Measurements from ENCODE around the gene RCVRN. TPM values are rescaled to one million over a fixed set of nuclear protein-coding genes. Genes with fewer than 3 reads are reported as not detected.

The RCVRN gene
- polyA plus RNA-seq, 1 of the 3 experiments (the other 2 are of a cell fraction) = not detected

GRCh38 chr17:9895923-9896322, 9.1 kb downstream of the RCVRN start:
- Histone ChIP-seq H4K20me1 (ENCODE audit: insufficient read depth) (no peaks in the 10 kb centered on the region), H3K79me2 (ENCODE audit: insufficient read depth) (no peaks in the 10 kb centered on the region)
- POLR2A ChIA-PET = no interaction called here

GRCh38 chr17:9894231-9894630, 10.8 kb downstream of the RCVRN start:
- ChIA-PET POLR2A (no interaction called here), CTCF (no interaction called here)
- Histone ChIP-seq H3K79me2 (ENCODE audit: insufficient read depth) (no peaks in the 10 kb centered on the region), H3K27me3 (ENCODE audit: insufficient read depth) (peaks cover 14% of the 10 kb centered on the region; the same call in 1 of the 2 replicates), H3K9me3 (no peaks in the 10 kb centered on the region), H3K4me3 (ENCODE audit: low read depth in 2 of 2, low read length in 1 of 2) (no peak overlapping the region), H2AFZ (ENCODE audit: low read depth) (no peak overlapping the region), H3K4me1 (ENCODE audit: control insufficient read depth in 1 of 2, insufficient read depth in 2 of 2, low read depth in 1 of 2, low read length in 1 of 2) (no peaks in the 10 kb centered on the region), H3K9me2 (no peaks in the 10 kb centered on the region), H3F3A (replicated peaks; ENCODE audit: insufficient read depth) (no peaks in the 10 kb centered on the region), H4K20me1 (ENCODE audit: insufficient read depth) (no peaks in the 10 kb centered on the region), H3K9ac (no peak overlapping the region), H3K36me3 (replicated peaks in 1 of 2; ENCODE audit: control insufficient read depth in 1 of 2, insufficient read depth in 2 of 2, low read length in 1 of 2) (no peaks in the 10 kb centered on the region), H3K4me2 (no peak overlapping the region), H3K27ac (ENCODE audit: low read depth in 2 of 2, low read length in 1 of 2) (no peak overlapping the region)
- 6% methylated on average over 3 of the region's 3 CpGs for WGBS (ENCODE audit: low lambda C conversion rate)
- TF ChIP-seq TAF1 (IDR thresholded peaks at IDR 0.05; ENCODE audit: borderline replicate concordance, low read depth, low read length) (no peak), TCF12 (IDR thresholded peaks at IDR 0.05) (no peak), ZBTB33 (IDR thresholded peaks at IDR 0.05; ENCODE audit: borderline replicate concordance, low read depth) (no peak)
- no peak for DNase-seq

More at GRCh38 chr17:9895923-9896322, 9.1 kb downstream of the RCVRN start:
- no peak overlapping the region for H2AFZ ChIP-seq (ENCODE audit: low read depth)
- no peaks in the 10 kb centered on the region for H3K4me1 ChIP-seq (ENCODE audit: control insufficient read depth in 1 of 2, insufficient read depth in 2 of 2, low read depth in 1 of 2, low read length in 1 of 2)
- no peak overlapping the region for H3K27ac ChIP-seq (ENCODE audit: low read depth in 2 of 2, low read length in 1 of 2)
- H3K27me3 ChIP-seq (ENCODE audit: insufficient read depth) = peaks cover 16% of the 10 kb centered on the region; the same call in 1 of the 2 replicates
- no peaks in the 10 kb centered on the region for H3F3A ChIP-seq (replicated peaks; ENCODE audit: insufficient read depth)
- no peaks in the 10 kb centered on the region for H3K9me2 ChIP-seq
- CTCF ChIA-PET = no interaction called here
- H3K4me2 ChIP-seq = no peak overlapping the region
- H3K4me3 ChIP-seq (ENCODE audit: low read depth in 2 of 2, low read length in 1 of 2) = no peak overlapping the region
- no peak for DNase-seq
- no peak overlapping the region for H3K9ac ChIP-seq
- TF ChIP-seq ZBTB33 (IDR thresholded peaks at IDR 0.05; ENCODE audit: borderline replicate concordance, low read depth) (no peak), MXI1 (IDR thresholded peaks at IDR 0.05; ENCODE audit: low read depth, low read length) (no peak), SIN3A (IDR thresholded peaks at IDR 0.05; ENCODE audit: borderline replicate concordance, low read depth, low read length) (no peak), RFX5 (IDR thresholded peaks at IDR 0.05; ENCODE audit: low read length) (no peak), GATA2 (CRISPR knock-in tag; IDR thresholded peaks at IDR 0.05) (no peak), GABPA (IDR thresholded peaks at IDR 0.05; ENCODE audit: low read depth) (no peak), TEAD4 (IDR thresholded peaks at IDR 0.05; ENCODE audit: borderline replicate concordance, insufficient read depth) (no peak), JUND (IDR thresholded peaks at IDR 0.05) (no peak), NRF1 (IDR thresholded peaks at IDR 0.05; ENCODE audit: low read depth, low read length) (no peak)
- TF ChIP-seq, protein P1, sequence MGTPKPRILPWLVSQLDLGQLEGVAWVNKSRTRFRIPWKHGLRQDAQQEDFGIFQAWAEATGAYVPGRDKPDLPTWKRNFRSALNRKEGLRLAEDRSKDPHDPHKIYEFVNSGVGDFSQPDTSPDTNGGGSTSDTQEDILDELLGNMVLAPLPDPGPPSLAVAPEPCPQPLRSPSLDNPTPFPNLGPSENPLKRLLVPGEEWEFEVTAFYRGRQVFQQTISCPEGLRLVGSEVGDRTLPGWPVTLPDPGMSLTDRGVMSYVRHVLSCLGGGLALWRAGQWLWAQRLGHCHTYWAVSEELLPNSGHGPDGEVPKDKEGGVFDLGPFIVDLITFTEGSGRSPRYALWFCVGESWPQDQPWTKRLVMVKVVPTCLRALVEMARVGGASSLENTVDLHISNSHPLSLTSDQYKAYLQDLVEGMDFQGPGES (IDR thresholded peaks at IDR 0.05; ENCODE audit: low read depth, low read length) = no peak
- H3K36me3 ChIP-seq (replicated peaks in 1 of 2; ENCODE audit: control insufficient read depth in 1 of 2, insufficient read depth in 2 of 2, low read length in 1 of 2) = no peaks in the 10 kb centered on the region
- no peaks in the 10 kb centered on the region for H3K9me3 ChIP-seq
